ENCODE data around the gene RHNO1. TPM values are rescaled to one million over a fixed set of nuclear protein-coding genes. Genes with fewer than 3 reads are reported as not detected.
A peak's percentile ranks its signal among the peaks of the same experiment; 100 is the strongest.

Gene RHNO1
- total and polyA plus RNA-seq, 2 of the 8 experiments (the other 6 are each of a cell fraction or from before 2014, with no cell fraction given): 55.8 to 56.9 TPM

GRCh38 chr12:2851931-2852330, 25.1 kb upstream of the RHNO1 start:
- no peak overlapping the region for H2BK20ac ChIP-seq (ENCODE audit: low read length)
- no peak overlapping the region for H4K5ac ChIP-seq (ENCODE audit: insufficient read length, low read depth, low read length)
- H2BK15ac ChIP-seq (ENCODE audit: low read length): no peak overlapping the region
- no peak overlapping the region for H3K4me2 ChIP-seq (ENCODE audit: insufficient read depth in 1 of 2, low read depth in 2 of 2, low read length in 2 of 2)
- no peaks in the 10 kb centered on the region for H3K36me3 ChIP-seq (ENCODE audit: control insufficient read depth in 2 of 4, insufficient read depth in 4 of 4, low read length in 3 of 4)
- H3K23ac ChIP-seq (ENCODE audit: insufficient read length): no peak overlapping the region
- H3K79me2 ChIP-seq (ENCODE audit: control insufficient read depth in 1 of 2, insufficient read depth in 2 of 2, low read length in 2 of 2): no peaks in the 10 kb centered on the region
- 0 out of 2 replicates have a peak overlapping the region, but pooled peaks have one; percentile 7 for H2BK12ac ChIP-seq (ENCODE audit: low read depth, low read length)
- H3K4me1 ChIP-seq (replicated peaks in 1 of 4; ENCODE audit: control insufficient read depth in 3 of 4, insufficient read depth in 4 of 4, low read length in 3 of 4): peaks cover 0 to 4% (median under 1%) of the 10 kb centered on the region in 4 experiments; a peak in 4 of 7 replicates
- no peak overlapping the region for H2BK5ac ChIP-seq (ENCODE audit: low read depth, low read length)
- H3K4ac ChIP-seq (replicated peaks; ENCODE audit: insufficient read length, low read depth, low read length): no peak overlapping the region
- no peak overlapping the region for H4K8ac ChIP-seq (ENCODE audit: extremely low read depth, insufficient read depth, low read length)
- H4K91ac ChIP-seq (replicated peaks; ENCODE audit: insufficient read length, low read length): no peak overlapping the region
- H3K27ac ChIP-seq (ENCODE audit: low read depth, low read length): no peak overlapping the region
- POLR2A ChIA-PET (ENCODE audit: partially characterized antibody): no interaction called here
- no peaks in the 10 kb centered on the region for H3K23me2 ChIP-seq (ENCODE audit: low read depth, low read length)
- no peak overlapping the region for H3K9ac ChIP-seq (replicated peaks in 1 of 4; ENCODE audit: extremely low read depth in 1 of 4, low read depth in 3 of 4, low read length in 3 of 4)
- H4K20me1 ChIP-seq (replicated peaks in 1 of 2; ENCODE audit: control insufficient read depth in 1 of 2, insufficient read depth in 2 of 2, low read length in 2 of 2): no peaks in the 10 kb centered on the region
- H3K4me3 ChIP-seq (ENCODE audit: extremely low read depth in 1 of 4, insufficient read depth in 2 of 4, low read depth in 3 of 4, low read length in 4 of 4): no peak overlapping the region
- H2BK120ac ChIP-seq (replicated peaks; ENCODE audit: low read depth, low read length): no peak overlapping the region
- DNase-seq (ENCODE audit: low read depth in 1 of 2, low spot score in 2 of 2) (no peak), FAIRE-seq (no peak)
- H3K79me1 ChIP-seq (ENCODE audit: low read depth, low read length): no peaks in the 10 kb centered on the region
- CTCF ChIA-PET (ENCODE audit: partially characterized antibody): interaction anchor here (0.6 to 1.7 kb wide), 7 partner anchors 24 to 292 kb away, joined by 3 to 5 read pairs (median 4); no protein-coding TSS in a partner anchor
- H3K27me3 ChIP-seq (replicated peaks in 1 of 4; ENCODE audit: control insufficient read depth in 3 of 4, extremely low read depth in 1 of 4, insufficient read depth in 3 of 4, low read length in 3 of 4): no peaks in the 10 kb centered on the region
- no peak overlapping the region for H3K14ac ChIP-seq (ENCODE audit: insufficient read length)
- no peak overlapping the region for H3K18ac ChIP-seq (ENCODE audit: extremely low read depth, low read length)
- H2AFZ ChIP-seq (ENCODE audit: low read length): no peak overlapping the region
- no peak overlapping the region for H3K56ac ChIP-seq (replicated peaks; ENCODE audit: insufficient read length, low read depth, low read length)
- 89% methylated on average over 3 of the region's 3 CpGs; no CpG with 5 or more reads in 1 of the 2 experiments for WGBS, 2 experiments (ENCODE audit: extremely low coverage in 1 of 2, insufficient coverage in 1 of 2, insufficient read length in 1 of 2, insufficient replicate concordance in 2 of 2, low coverage in 1 of 2, low lambda C conversion rate in 2 of 2, missing lambda C conversion rate in 1 of 2)
- TF ChIP-seq KDM1A (IDR thresholded peaks at IDR 0.05; ENCODE audit: borderline replicate concordance, low read length) (no peak), SP2 (IDR thresholded peaks at IDR 0.05; ENCODE audit: low read length) (no peak)
- no peaks in the 10 kb centered on the region for H3K9me3 ChIP-seq (ENCODE audit: insufficient read depth in 2 of 2, low read depth in 1 of 2, low read length in 1 of 2)
- H2AK5ac ChIP-seq (ENCODE audit: low read depth, low read length): no peak overlapping the region
